ENCODE results near the gene QTRT2.
A peak's percentile ranks its signal among the peaks of the same experiment; 100 is the strongest.

Gene QTRT2

GRCh38 chr3:114056130-114057010 is at the start of gene QTRT2, which contains the start of gene CCDC191:
Gene QTRT2, plus strand, starts transcription at chr3:114056737. Its CDS starts 8,521 bp downstream, at chr3:114065258.
Gene CCDC191, minus strand, starts transcription at chr3:114056526. Its CDS starts 60 bp downstream, at chr3:114056466.
- peak; percentile 96 to 97 for DNase-seq

GRCh38 chr3:114011059-114011797 is 45.3 kb upstream of the QTRT2 start:
- no peak for DNase-seq

- no peak for DNase-seq
Measured at GRCh38 chr3:114014211-114014610, 42.3 kb upstream of the QTRT2 start.

- DNase-seq: no peak
Measured at GRCh38 chr3:114019486-114019885, 37.1 kb upstream of the QTRT2 start.

- no peak for DNase-seq
Measured at GRCh38 chr3:114020907-114021306, 35.6 kb upstream of the QTRT2 start.

GRCh38 chr3:114022145-114022802 is 34.3 kb upstream of the QTRT2 start:
- no peak for DNase-seq

GRCh38 chr3:114025451-114025850 is 31.1 kb upstream of the QTRT2 start:
- DNase-seq: no peak

GRCh38 chr3:114026331-114026730 is 30.2 kb upstream of the QTRT2 start:
- DNase-seq: no peak

- DNase-seq: no peak
Measured at GRCh38 chr3:114033721-114034120, 22.8 kb upstream of the QTRT2 start.

- no peak for DNase-seq
Measured at GRCh38 chr3:114034211-114034610, 22.3 kb upstream of the QTRT2 start.

GRCh38 chr3:114034787-114035545 is 21.6 kb upstream of the QTRT2 start:
- DNase-seq: no peak

GRCh38 chr3:114035896-114036295 is 20.6 kb upstream of the QTRT2 start:
- no peak for DNase-seq

GRCh38 chr3:114043205-114043604 is 13.3 kb upstream of the QTRT2 start:
- no peak for DNase-seq

GRCh38 chr3:114052216-114052615 is 4.3 kb upstream of the QTRT2 start:
- no peak for DNase-seq

GRCh38 chr3:114057011-114057347 is 442 bp downstream of the QTRT2 start:
- DNase-seq: no peak

- no peak for DNase-seq
Measured at GRCh38 chr3:114058646-114059045, 2.1 kb downstream of the QTRT2 start.

GRCh38 chr3:114060906-114061655 is 4.5 kb downstream of the QTRT2 start:
- no peak for DNase-seq

GRCh38 chr3:114067804-114068203 is 11.3 kb downstream of the QTRT2 start:
- no peak for DNase-seq

- no peak for DNase-seq
Measured at GRCh38 chr3:114068336-114068735, 11.8 kb downstream of the QTRT2 start.

GRCh38 chr3:114071786-114072185 is 15.2 kb downstream of the QTRT2 start:
- no peak for DNase-seq

GRCh38 chr3:114076711-114077110 is 20.2 kb downstream of the QTRT2 start:
- DNase-seq: no peak

GRCh38 chr3:114078126-114078525 is 21.6 kb downstream of the QTRT2 start:
- no peak for DNase-seq

All from stimulated activated CD4-positive, alpha-beta T cell treated with anti-CD3 and anti-CD28 coated beads, Interleukin-2, amount 100 ng/mL, for 24 hours (primary cell).